HL-60/S4 treated with retinoic acid at 250 ng/mL for 4 days and 3 days (cell line): ENCODE results near the gene EXOC8.

ENCODE experiments used
- in situ Hi-C: fragments of 300-500 bp; cut with MboI; formaldehyde crosslinking; loops from 2 replicates; pipeline ENCODE4 v1.7.0; 2022; ENCODE audit warnings: low sequenced_read_pairs

The EXOC8 gene

GRCh38 chr1:231318568-231318967, 19.1 kb downstream of the EXOC8 start:
- in situ Hi-C loops, result no loop called here

GRCh38 chr1:231318015-231318355, 19.7 kb downstream of the EXOC8 start:
- in situ Hi-C loops, result no loop called here

- in situ Hi-C loops, result no loop called here
Measured at GRCh38 chr1:231317306-231318014, 20.2 kb downstream of the EXOC8 start.

GRCh38 chr1:231315887-231316286, 21.8 kb downstream of the EXOC8 start:
- in situ Hi-C loops, result no loop called here

- in situ Hi-C loops, result no loop called here
Measured at GRCh38 chr1:231313661-231314060, 24.0 kb downstream of the EXOC8 start.

GRCh38 chr1:231312432-231312788, 25.2 kb downstream of the EXOC8 start:
- in situ Hi-C loops, result no loop called here

- in situ Hi-C loops, result no loop called here
Measured at GRCh38 chr1:231311720-231312431, 25.8 kb downstream of the EXOC8 start.

- in situ Hi-C loops, result no loop called here
Measured at GRCh38 chr1:231310391-231310934, 27.2 kb downstream of the EXOC8 start.

GRCh38 chr1:231301990-231302389, 35.7 kb downstream of the EXOC8 start:
- in situ Hi-C loops, result no loop called here

- in situ Hi-C loops, result no loop called here
Measured at GRCh38 chr1:231295938-231296337, 41.7 kb downstream of the EXOC8 start.

GRCh38 chr1:231286603-231287002, 51.0 kb downstream of the EXOC8 start:
- in situ Hi-C loops, result no loop called here

GRCh38 chr1:231284441-231284840, 53.2 kb downstream of the EXOC8 start:
- in situ Hi-C loops, result no loop called here
